Measurements from ENCODE around the gene AP2A2. TPM values are rescaled to one million over a fixed set of nuclear protein-coding genes. Genes with fewer than 3 reads are reported as not detected.

AP2A2 gene
- total RNA-seq, 1 donor from 2014 or later, result 69.5 TPM

- intact Hi-C loops (cut with micrococcal nuclease), result no loop called here
These were observed 27.0 kb upstream of the AP2A2 start for GRCh38 chr11:898540-899190.

GRCh38 chr11:899724-900123 is 25.9 kb upstream of the AP2A2 start:
- intact Hi-C loops (cut with micrococcal nuclease), result no loop called here

GRCh38 chr11:900545-900944 is 25.1 kb upstream of the AP2A2 start:
- intact Hi-C loops (cut with micrococcal nuclease), result no loop called here

- intact Hi-C loops (cut with micrococcal nuclease), result no loop called here
These were observed 24.1 kb upstream of the AP2A2 start for GRCh38 chr11:901452-902061.

DNA sequence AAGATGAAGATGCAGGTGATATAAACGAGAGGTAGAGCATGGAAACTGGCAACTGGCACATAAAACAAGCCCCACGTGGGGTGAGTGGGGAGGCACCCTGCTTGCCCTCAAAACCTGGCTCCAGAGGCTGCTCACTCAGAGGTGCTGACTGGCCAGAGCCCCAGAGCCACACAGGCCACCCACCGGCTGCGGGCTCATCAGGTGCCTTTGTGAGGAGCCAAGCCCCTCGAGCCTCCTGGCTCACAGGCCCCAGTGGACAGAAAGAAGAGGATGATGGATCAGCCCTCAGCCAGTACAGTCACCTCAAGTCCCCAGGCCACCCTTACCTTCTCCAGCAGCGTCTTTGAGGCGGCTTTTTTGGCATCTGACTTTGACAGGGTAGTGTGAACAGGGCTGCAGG is 21.3 kb upstream of the AP2A2 start:
- intact Hi-C loops (cut with micrococcal nuclease), result no loop called here

DNA sequence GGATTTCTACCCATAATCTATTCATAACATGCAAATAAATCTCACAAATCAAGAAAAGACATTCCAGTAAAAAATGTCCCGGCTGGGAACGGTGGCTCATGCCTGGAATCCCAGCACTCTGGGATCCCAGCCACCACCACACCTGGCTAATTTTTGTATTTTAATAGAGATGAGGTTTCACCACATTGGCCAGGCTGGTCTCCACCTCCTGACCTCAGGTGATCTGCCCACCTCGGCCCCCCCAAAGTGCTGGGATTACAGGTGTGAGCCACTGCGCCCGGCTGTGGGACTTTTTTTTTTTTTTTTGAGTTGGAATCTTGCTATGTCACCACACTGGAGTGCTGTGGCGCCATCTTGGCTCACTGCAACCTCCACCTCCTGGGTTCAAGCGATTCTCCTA is 19.7 kb upstream of the AP2A2 start:
- intact Hi-C loops (cut with micrococcal nuclease), result no loop called here

- intact Hi-C loops (cut with micrococcal nuclease), result no loop called here
These were observed 18.0 kb upstream of the AP2A2 start for GRCh38 chr11:907668-908067.

- intact Hi-C loops (cut with micrococcal nuclease), result no loop called here
These were observed 17.4 kb upstream of the AP2A2 start for GRCh38 chr11:908273-908672.

- intact Hi-C loops (cut with micrococcal nuclease), result no loop called here
These were observed 16.3 kb upstream of the AP2A2 start for GRCh38 chr11:909406-909805.

DNA sequence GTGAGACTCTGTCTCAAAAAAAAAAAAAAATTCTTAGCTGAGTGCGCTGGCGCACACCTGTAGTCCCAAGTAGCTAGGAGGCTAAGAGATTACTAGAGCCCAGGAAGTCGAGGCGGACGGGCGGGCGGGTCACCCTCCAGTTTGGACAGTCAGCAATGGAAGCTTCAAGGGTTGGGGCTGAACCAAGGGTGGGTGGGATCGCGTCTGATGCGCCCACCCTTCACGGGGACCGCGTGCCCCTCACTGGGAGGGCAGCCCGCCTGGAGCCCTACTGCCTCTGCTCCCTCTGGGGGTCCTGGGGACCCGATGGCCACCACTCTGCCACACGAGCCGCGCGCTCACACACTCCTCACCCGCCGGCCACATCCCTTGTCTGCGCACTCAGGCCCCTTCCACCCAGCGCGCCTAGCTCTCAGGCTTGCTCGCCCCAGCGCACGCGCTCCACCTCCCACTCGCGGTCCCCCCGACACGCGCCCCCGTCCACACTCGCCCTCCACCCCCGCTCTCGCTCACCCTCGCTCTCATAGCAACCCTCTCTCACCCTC is 15.6 kb upstream of the AP2A2 start:
- intact Hi-C loops (cut with micrococcal nuclease), result loop anchor here (2.0 to 5.0 kb wide), 3 partner anchors 15 to 101 kb away; partner anchors contain the start of genes AP2A2 and RPLP2

DNA sequence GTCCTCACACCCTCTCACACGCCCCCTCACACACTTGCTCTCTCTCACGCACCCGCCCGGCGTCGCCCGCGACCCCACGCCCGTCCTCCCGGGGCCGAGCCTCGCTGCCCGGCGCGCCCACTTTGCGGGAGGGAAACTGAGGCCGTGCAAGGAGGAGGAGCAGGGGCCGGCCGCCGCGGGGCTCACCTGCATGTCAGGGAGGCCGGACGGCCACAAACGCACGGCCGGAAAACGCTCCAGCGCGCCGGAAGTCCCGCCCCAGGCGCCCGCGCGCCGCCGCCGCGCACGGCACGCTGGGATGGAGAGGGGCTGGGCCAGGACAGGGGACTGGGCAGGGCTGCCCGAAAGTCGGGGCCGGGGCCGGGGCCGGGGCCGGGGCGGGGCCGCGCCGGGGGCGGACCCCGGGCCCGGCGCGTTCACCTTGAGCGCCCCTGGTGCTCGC is 15.1 kb upstream of the AP2A2 start, which contains the start of gene CHID1:
TSS of gene CHID1 (minus strand) at position 222 of the 442 bp plus-strand sequence. CDS start 5,994 bp downstream, outside the sequence.
- intact Hi-C loops (cut with micrococcal nuclease), result loop anchor here (2.0 to 5.0 kb wide), 3 partner anchors 14 to 102 kb away; partner anchors contain the start of genes AP2A2 and RPLP2

DNA sequence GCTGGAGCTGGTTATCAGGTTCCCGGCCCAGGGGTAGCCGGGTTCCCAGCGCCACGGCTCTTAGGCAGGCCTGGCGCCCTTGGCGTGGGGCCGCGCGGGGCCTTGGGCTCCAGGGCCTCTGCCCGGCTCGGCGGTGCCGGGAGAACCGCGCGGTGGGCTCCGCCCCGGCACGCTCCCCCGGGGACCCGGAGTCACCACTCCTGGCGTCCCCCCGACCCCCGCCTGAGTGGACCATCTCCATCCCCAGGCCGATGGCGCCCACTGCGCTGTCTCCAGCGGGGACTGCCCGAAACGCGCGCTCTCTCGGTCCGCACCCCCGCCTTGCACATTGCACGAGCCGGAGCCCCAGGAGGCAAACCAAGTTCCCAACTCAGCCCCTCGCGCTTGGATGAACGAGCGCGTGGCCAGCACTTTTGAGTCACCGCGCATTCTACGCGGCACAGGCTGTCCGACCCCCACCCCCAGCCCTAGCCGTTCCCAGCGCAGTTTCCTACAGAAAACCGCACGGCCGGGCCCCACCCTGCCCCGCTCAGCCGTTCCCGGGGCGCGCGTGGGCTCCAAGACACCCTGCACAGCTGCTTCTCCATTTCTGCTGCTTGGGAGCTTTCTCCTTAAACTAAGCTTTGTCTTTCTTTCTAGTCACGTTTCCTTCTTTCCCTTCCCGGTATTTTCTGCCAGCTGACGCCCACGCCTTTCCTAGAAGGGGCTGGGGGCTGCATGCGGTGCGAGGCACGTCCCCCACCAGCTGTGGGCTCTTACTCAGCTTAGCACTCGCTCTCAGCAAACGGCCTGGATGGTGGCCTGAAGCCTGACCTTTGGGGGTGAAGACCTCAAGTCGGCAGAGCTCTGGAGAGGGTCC is 14.4 kb upstream of the AP2A2 start:
- intact Hi-C loops (cut with micrococcal nuclease), result loop anchor here (2.0 to 5.0 kb wide), 3 partner anchors 14 to 102 kb away; partner anchors contain the start of genes AP2A2 and RPLP2

- intact Hi-C loops (cut with micrococcal nuclease), result loop anchor here (2.0 to 5.0 kb wide), 3 partner anchors 13 to 103 kb away; partner anchors contain the start of genes AP2A2 and RPLP2
These were observed 13.8 kb upstream of the AP2A2 start for GRCh38 chr11:911890-912219.

DNA sequence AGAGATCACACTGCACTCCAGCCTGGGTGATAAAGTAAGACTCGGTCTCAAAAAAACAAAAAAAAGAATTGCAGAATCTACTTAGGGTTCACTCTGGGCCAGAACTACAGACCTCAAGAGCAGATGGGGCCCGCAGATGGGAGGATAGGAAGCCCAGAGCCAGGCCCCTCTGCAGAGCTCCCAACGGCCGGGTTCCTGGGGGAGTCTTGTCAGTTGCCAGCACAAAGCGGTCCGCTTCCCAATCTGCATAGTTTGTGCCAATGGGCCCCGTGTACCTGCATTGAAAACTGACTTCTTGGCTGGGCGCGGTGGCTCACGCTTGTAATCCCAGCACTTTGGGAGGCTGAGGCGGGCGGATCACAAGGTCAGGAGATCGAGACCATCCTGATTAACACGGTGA is 13.4 kb upstream of the AP2A2 start:
- intact Hi-C loops (cut with micrococcal nuclease), result loop anchor here (5.0 kb wide), 1 partner anchor 65 kb away; no protein-coding TSS in a partner anchor

DNA sequence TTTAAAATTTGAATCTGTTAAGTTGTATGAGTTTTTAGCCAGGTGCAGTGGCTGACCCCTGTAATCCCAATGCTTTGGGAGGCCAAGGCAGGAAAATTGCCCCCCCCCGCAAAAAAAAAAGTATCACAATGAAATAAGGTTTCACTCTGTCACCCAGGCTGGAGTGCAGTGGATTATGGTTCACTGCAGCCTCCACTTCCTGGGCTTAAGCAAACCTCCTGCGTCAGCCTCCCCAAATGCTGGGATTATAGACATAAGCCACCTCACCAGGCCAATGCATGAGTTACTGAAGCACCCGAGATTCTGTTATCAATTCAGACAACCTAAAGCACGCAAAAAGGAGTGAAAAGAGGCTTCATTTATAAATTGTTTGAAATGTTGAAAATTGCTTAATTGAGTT is 12.6 kb upstream of the AP2A2 start:
- intact Hi-C loops (cut with micrococcal nuclease), result loop anchor here (5.0 kb wide), 1 partner anchor 66 kb away; no protein-coding TSS in a partner anchor

DNA sequence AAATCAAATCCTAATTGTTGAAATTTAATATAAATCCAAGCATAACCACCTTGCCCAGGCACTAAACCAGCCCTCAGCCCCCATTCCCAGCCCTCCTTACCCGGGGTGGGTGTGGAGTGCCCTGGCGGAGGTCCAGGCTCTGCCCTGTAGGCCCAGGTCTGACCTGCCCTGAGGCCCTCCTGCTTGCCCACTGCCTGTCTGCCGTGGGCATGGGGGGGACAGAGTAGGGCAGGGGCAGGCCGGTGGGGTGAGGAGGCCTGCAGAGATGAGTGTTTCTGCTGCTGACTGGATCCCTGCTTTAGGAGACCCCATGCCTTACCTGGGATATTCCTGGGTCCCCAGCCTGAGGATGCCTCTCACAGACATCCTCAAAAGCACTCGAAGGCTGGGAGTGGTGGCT is 11.5 kb upstream of the AP2A2 start:
- intact Hi-C loops (cut with micrococcal nuclease), result loop anchor here (5.0 kb wide), 1 partner anchor 67 kb away; no protein-coding TSS in a partner anchor

DNA sequence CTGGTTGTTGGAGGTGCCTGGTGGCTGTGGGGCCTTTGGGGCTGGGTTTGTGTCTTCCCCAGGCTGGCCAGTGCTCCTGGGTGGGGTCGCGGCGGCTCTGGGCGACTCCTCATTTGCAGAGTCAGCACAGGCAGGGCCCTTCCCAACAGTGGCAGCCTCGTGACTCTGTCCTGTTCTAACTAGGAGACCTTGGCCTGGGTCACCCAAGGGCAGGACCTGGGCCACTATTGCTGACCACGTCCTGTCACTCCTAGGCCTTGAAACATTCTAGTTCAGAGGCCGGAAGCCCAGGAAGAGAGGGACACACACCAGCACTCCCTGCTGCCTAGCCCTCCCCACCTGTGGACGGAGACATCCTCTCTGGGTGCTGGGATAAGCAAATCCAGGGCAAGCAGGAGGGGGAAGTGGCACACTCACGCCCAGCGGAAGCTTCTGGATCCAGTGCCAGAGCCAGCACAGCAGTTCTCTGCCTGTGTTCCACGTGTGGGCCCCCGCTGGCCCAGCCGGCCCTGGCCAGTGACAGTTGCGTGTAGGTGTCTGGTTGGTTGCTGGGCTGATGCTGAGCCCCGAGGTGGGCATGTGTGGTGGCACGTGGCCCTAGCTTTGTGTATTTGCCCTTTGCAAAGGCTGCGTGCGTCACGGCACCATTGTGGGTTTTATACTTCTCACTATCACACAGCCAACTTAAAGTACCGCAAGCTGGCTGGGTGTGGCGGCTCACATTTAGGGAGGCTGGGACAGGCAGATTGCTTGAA is 10.7 kb upstream of the AP2A2 start:
- intact Hi-C loops (cut with micrococcal nuclease), result loop anchor here (5.0 kb wide), 1 partner anchor 68 kb away; no protein-coding TSS in a partner anchor

GRCh38 chr11:917426-917825 is 8.2 kb upstream of the AP2A2 start:
- intact Hi-C loops (cut with micrococcal nuclease), result no loop called here

GRCh38 chr11:921921-922678 is 3.6 kb upstream of the AP2A2 start:
- intact Hi-C loops (cut with micrococcal nuclease), result no loop called here
